ENCODE measurements around the gene PDZD2.

GRCh38 chr5:32031089-32031488 is 392.2 kb downstream of the PDZD2 start:
- TF ChIP-seq, protein P1, sequence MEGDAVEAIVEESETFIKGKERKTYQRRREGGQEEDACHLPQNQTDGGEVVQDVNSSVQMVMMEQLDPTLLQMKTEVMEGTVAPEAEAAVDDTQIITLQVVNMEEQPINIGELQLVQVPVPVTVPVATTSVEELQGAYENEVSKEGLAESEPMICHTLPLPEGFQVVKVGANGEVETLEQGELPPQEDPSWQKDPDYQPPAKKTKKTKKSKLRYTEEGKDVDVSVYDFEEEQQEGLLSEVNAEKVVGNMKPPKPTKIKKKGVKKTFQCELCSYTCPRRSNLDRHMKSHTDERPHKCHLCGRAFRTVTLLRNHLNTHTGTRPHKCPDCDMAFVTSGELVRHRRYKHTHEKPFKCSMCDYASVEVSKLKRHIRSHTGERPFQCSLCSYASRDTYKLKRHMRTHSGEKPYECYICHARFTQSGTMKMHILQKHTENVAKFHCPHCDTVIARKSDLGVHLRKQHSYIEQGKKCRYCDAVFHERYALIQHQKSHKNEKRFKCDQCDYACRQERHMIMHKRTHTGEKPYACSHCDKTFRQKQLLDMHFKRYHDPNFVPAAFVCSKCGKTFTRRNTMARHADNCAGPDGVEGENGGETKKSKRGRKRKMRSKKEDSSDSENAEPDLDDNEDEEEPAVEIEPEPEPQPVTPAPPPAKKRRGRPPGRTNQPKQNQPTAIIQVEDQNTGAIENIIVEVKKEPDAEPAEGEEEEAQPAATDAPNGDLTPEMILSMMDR (IDR thresholded peaks at IDR 0.05) = no peak
- TF ChIP-seq POLR2AphosphoS5 (IDR thresholded peaks at IDR 0.05) = no peak
- TF ChIP-seq POLR2A (IDR thresholded peaks at IDR 0.05) = no peak

All from prostate gland (tissue), 2 donors.